Suprapubic skin (tissue), 4 donors: ENCODE results near the gene HEATR5A. TPM values are rescaled to one million over a fixed set of nuclear protein-coding genes. Genes with fewer than 3 reads are reported as not detected.

Experiments
- DNase-seq, 2 donors: peaks; one replicate each; pipeline ENCODE4 v3.0.0-alpha.2; 2019; ENCODE audit warnings: low spot score in 2 of 2
- H3K27ac ChIP-seq: fragments of 200-600 bp; sonication (generic); one replicate; pipeline ENCODE4 v1.5.1; 2019
- H3K27me3 ChIP-seq: fragments of 200-600 bp; sonication (generic); one replicate; pipeline ENCODE4 v1.5.1; 2019
- H3K36me3 ChIP-seq: fragments of 200-600 bp; sonication (generic); one replicate; pipeline ENCODE4 v1.5.1; 2019
- H3K4me1 ChIP-seq: fragments of 200-600 bp; sonication (generic); one replicate; pipeline ENCODE4 v1.5.1; 2019
- H3K4me3 ChIP-seq: fragments of 200-600 bp; sonication (generic); one replicate; pipeline ENCODE4 v1.5.1; 2019; ENCODE audit warnings: mild to moderate bottlenecking
- H3K9me3 ChIP-seq: fragments of 200-600 bp; sonication (generic); one replicate; pipeline ENCODE4 v1.5.1; 2019
- EP300 ChIP-seq: sonication (generic); formaldehyde crosslinking; IDR thresholded peaks from one replicate; pipeline ENCODE4 v1.6.1; 2017; ENCODE audit warnings: antibody characterized with exemption
- POLR2A ChIP-seq, 2 donors: fragments of 450-650 bp; IDR thresholded peaks; one replicate each; pipeline ENCODE4 v1.6.1; 2017; ENCODE audit warnings: antibody characterized with exemption in 2 of 2, mild to moderate bottlenecking in 2 of 2, moderate library complexity in 2 of 2
- POLR2AphosphoS5 ChIP-seq, 3 donors: sonication (generic); formaldehyde crosslinking; IDR thresholded peaks; one replicate each; pipeline ENCODE4 v1.6.1; 2017; ENCODE audit warnings: antibody characterized with exemption in 3 of 3
- WGBS: methylation state at CpG from one replicate; pipeline ENCODE4 v1.1.5; 2018; 5-methylcytosine and 5-hydroxymethylcytosine counted together
- total RNA-seq, 4 donors: library from RNA; depleted of rRNA; stranded (reverse); fragments of >200 nt; gene quantifications; one replicate each; pipeline ENCODE4 v1.1.0, GENCODE V29; 2016
- TF ChIP-seq, protein P1 (sequence below), 2 donors: fragments of 200-600 bp in 1 of 2; fragments of 450-650 bp in 1 of 2; sonication (generic) in 1 of 2; IDR thresholded peaks; one replicate each; pipeline ENCODE4 v1.5.1; 2016 to 2019; ENCODE audit warnings: antibody characterized with exemption in 2 of 2, mild to moderate bottlenecking in 1 of 2, moderate library complexity in 1 of 2

The HEATR5A gene
- total RNA-seq, 4 donors from 2014 or later = 11.0 to 21.6 (median 14.0) TPM

DNA sequence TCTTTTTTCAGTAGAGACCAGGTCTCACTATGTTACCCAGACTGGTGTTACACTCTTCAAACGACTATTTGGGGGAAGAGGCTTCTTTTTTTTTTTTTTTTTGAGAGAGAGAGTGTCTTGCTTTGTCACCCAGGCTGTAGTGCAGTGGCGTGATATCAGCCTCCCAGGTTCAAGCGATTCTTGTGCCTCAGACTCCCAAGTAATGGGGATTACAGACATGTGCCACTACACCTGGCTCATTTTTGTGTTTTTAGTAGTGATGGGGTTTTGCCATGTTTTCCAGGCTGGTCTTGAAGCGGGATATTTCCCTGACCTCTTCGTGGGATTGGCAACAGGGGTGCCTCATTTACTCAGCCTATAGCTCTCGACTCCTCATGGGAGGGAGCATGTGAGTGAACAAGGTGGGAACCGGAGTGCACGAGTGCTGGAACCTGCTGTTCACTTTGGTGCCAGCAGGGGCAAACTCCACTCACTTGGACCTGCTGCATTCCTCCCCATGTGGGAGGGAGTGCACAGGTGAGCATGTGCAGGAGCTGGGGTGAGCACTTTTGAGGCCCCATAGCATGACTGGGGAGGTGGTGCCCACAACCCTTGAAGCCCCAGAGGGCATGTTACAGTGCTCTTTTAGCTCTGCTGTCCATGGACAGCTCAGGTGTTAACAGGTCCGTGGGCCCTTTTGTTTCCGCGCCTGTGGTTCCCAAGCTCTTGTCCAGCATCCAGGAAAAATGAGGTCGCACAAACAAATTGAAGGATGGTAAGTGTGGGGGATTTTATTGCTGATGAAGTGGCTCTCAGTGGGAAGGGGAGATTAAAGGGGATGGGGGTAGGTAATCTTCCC is 133.7 kb downstream of the HEATR5A start:
- TF ChIP-seq, protein P1, sequence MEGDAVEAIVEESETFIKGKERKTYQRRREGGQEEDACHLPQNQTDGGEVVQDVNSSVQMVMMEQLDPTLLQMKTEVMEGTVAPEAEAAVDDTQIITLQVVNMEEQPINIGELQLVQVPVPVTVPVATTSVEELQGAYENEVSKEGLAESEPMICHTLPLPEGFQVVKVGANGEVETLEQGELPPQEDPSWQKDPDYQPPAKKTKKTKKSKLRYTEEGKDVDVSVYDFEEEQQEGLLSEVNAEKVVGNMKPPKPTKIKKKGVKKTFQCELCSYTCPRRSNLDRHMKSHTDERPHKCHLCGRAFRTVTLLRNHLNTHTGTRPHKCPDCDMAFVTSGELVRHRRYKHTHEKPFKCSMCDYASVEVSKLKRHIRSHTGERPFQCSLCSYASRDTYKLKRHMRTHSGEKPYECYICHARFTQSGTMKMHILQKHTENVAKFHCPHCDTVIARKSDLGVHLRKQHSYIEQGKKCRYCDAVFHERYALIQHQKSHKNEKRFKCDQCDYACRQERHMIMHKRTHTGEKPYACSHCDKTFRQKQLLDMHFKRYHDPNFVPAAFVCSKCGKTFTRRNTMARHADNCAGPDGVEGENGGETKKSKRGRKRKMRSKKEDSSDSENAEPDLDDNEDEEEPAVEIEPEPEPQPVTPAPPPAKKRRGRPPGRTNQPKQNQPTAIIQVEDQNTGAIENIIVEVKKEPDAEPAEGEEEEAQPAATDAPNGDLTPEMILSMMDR (IDR thresholded peaks at IDR 0.05) = peak in 1 of 2 donors; percentile 20
- no peak for TF ChIP-seq POLR2A (IDR thresholded peaks at IDR 0.05)
- TF ChIP-seq EP300 = no peak
- TF ChIP-seq POLR2AphosphoS5 (IDR thresholded peaks at IDR 0.05) = no peak
- Histone ChIP-seq H3K36me3 (no peaks in the 10 kb centered on the region), H3K4me1 (peaks cover 6% of the 10 kb centered on the region), H3K9me3 (no peaks in the 10 kb centered on the region), H3K27ac (no peak overlapping the region), H3K27me3 (no peaks in the 10 kb centered on the region), H3K4me3 (no peak overlapping the region)
- DNase-seq = no peak
- WGBS = 93% methylated on average over 12 of the region's 12 CpGs

DNA sequence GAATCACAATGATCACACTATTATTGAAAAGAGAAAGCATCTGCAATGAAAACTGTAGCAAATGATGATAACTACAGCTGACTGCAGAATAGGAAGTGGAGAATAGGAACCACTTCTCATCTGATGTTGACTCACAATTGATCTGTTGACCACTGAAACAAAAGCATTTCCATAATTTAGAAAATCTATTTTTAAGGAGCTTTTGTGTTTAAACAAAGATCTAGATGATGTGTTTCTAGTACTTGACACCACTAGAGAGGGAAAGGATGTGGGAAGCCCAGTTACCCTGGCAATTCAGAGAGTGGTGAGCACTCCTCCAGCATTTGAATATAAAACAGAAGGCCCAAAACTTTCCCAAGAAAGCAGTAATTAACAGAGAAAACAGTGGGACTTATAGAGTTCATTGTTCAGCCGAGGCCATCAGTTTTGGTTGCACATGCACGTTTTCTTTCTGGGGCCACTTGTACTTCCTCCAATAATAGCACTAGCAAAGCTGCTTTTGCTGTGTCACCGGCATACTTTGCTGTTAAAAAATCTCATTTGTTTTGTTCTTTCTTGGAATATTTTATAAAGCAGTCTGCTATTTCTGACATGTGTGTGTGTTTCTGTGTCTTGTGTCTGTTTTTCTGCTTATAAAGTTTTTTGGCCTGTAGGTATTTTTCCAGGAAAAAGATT is 136.6 kb downstream of the HEATR5A start:
- Histone ChIP-seq H3K4me1 (peaks cover 6% of the 10 kb centered on the region), H3K4me3 (no peak overlapping the region), H3K9me3 (no peaks in the 10 kb centered on the region), H3K36me3 (no peaks in the 10 kb centered on the region), H3K27ac (peak overlapping the region; percentile 44), H3K27me3 (no peaks in the 10 kb centered on the region)
- TF ChIP-seq POLR2AphosphoS5 (IDR thresholded peaks at IDR 0.05) = no peak
- TF ChIP-seq POLR2A (IDR thresholded peaks at IDR 0.05) = no peak
- TF ChIP-seq, protein P1 (IDR thresholded peaks at IDR 0.05) = no peak
- no peak for TF ChIP-seq EP300
- WGBS = 54% methylated on average over 3 of the region's 3 CpGs
- no peak for DNase-seq

GRCh38 chr14:31283153-31283552 is 137.2 kb downstream of the HEATR5A start:
- WGBS = 100% methylated on average over 1 of the region's 1 CpG

GRCh38 chr14:31280871-31281220 is 139.5 kb downstream of the HEATR5A start:
- Histone ChIP-seq H3K9me3 (no peaks in the 10 kb centered on the region), H3K36me3 (no peaks in the 10 kb centered on the region), H3K27me3 (no peaks in the 10 kb centered on the region), H3K27ac (no peak overlapping the region), H3K4me1 (peaks cover 6% of the 10 kb centered on the region), H3K4me3 (no peak overlapping the region)
- 94% methylated on average over 3 of the region's 3 CpGs for WGBS
- DNase-seq = no peak
- no peak for TF ChIP-seq POLR2AphosphoS5 (IDR thresholded peaks at IDR 0.05)
- TF ChIP-seq EP300 = no peak
- TF ChIP-seq, protein P1 (IDR thresholded peaks at IDR 0.05) = no peak
- no peak for TF ChIP-seq POLR2A (IDR thresholded peaks at IDR 0.05)

More at GRCh38 chr14:31283153-31283552, 137.2 kb downstream of the HEATR5A start:
- H3K9me3 ChIP-seq = no peaks in the 10 kb centered on the region
- TF ChIP-seq POLR2AphosphoS5 (IDR thresholded peaks at IDR 0.05) = no peak
- TF ChIP-seq, protein P1 (IDR thresholded peaks at IDR 0.05) = no peak
- no peak for TF ChIP-seq EP300
- TF ChIP-seq POLR2A (IDR thresholded peaks at IDR 0.05) = no peak
- H3K27ac ChIP-seq = no peak overlapping the region
- no peaks in the 10 kb centered on the region for H3K36me3 ChIP-seq
- H3K4me1 ChIP-seq = peaks cover 6% of the 10 kb centered on the region
- no peak for DNase-seq
- H3K27me3 ChIP-seq = no peaks in the 10 kb centered on the region
- H3K4me3 ChIP-seq = no peak overlapping the region

DNA sequence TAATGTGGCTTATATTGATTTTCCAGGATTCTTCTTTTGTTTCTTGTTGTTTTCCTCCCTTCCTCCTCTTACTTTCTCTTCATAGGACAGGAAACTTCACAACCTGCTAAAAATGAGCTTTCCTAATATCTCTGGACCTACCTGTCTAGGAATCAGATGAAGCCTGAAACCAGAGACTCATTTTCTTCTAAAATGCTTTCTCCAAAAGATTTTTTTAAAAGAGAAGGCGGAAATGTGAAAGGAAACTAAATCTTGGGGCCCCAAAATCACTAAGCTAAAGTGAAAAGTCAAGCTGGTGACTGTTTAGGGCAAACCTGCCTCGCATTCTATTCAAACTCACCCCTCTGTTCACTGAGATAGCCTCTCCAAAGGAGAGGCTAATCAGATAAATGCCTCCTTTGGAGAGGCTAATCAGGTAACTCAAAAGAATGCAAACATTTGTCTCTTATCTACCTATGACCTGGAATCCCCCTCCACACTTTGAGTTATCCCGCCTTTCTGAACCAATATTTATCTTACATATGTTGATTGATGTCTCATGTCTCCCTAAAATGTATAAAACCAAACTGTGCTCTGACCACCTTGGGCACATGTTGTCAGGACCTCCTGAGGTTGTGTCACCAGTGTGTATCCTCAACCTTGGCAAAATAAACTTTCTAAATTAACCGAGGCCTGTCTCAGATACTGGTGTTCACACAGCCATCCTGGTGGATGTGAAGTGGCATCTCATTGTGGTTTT is 140.0 kb downstream of the HEATR5A start:
- TF ChIP-seq POLR2AphosphoS5 (IDR thresholded peaks at IDR 0.05) (no peak), EP300 (no peak), POLR2A (IDR thresholded peaks at IDR 0.05) (no peak)
- TF ChIP-seq, protein P1 (IDR thresholded peaks at IDR 0.05) = no peak
- H3K27ac ChIP-seq = no peak overlapping the region
- no peak for DNase-seq
- H3K36me3 ChIP-seq = no peaks in the 10 kb centered on the region
- no peaks in the 10 kb centered on the region for H3K27me3 ChIP-seq
- no peak overlapping the region for H3K4me3 ChIP-seq
- WGBS = 95% methylated on average over 4 of the region's 4 CpGs
- H3K4me1 ChIP-seq = peaks cover 6% of the 10 kb centered on the region
- H3K9me3 ChIP-seq = no peaks in the 10 kb centered on the region
